Measurements from ENCODE around the gene ARPC4.

The ARPC4 gene

GRCh38 chr3:9810433-9810770 is 17.5 kb downstream of the ARPC4 start:
- TF ChIP-seq GATA2 (IDR thresholded peaks at IDR 0.05; ENCODE audit: low read depth, low read length) (no peak), GATA3 (IDR thresholded peaks at IDR 0.05; ENCODE audit: low read depth, low read length) (no peak)

GRCh38 chr3:9810846-9811245 is 18.0 kb downstream of the ARPC4 start:
- TF ChIP-seq GATA3 (IDR thresholded peaks at IDR 0.05; ENCODE audit: low read depth, low read length): no peak
- TF ChIP-seq GATA2 (IDR thresholded peaks at IDR 0.05; ENCODE audit: low read depth, low read length): no peak

GRCh38 chr3:9812870-9813483 is 20.1 kb downstream of the ARPC4 start:
- TF ChIP-seq GATA3 (IDR thresholded peaks at IDR 0.05; ENCODE audit: low read depth, low read length): no peak
- no peak for TF ChIP-seq GATA2 (IDR thresholded peaks at IDR 0.05; ENCODE audit: low read depth, low read length)

DNA sequence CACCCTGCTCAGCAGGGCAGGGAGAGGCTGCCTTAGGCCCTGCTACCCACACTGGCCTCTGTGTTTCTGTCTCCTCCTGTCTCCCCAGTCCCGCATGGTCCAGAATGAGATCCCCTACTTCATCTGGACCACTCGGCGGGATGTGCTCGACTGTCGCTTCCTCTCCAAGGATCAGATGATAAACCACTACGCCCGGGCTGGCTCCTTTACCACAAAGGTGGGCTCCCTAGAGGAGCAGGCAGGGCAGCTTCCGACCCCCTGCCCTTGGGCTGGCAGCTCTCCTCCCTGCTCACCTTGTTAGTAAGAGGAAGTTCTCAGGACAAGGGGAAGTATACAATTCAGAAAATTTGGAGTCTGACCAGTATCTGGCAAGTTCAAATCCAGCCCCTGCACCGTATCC is 23.1 kb downstream of the ARPC4 start:
- TF ChIP-seq GATA3 (IDR thresholded peaks at IDR 0.05; ENCODE audit: low read depth, low read length): no peak
- TF ChIP-seq GATA2 (IDR thresholded peaks at IDR 0.05; ENCODE audit: low read depth, low read length): no peak

DNA sequence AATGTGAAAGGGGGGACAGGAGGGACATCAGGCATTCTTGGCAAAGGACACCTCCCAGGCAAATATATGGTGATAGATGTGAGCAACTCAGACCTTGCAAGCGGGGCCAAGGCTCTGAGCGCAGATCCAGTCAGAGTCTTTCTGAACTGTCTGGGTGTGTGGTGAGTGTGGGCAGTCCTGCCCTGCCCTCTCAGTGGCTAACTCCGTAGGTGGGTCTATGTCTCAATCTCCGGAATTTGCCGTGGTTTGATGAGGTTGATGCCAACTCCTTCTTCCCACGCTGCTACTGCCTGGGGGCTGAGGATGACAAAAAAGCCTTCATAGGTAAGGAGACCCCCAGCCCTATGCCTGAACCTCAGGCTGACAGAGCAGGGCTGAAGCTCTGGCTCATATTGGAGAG is 24.6 kb downstream of the ARPC4 start:
- TF ChIP-seq GATA3 (IDR thresholded peaks at IDR 0.05; ENCODE audit: low read depth, low read length) (no peak), GATA2 (IDR thresholded peaks at IDR 0.05; ENCODE audit: low read depth, low read length) (no peak)

DNA sequence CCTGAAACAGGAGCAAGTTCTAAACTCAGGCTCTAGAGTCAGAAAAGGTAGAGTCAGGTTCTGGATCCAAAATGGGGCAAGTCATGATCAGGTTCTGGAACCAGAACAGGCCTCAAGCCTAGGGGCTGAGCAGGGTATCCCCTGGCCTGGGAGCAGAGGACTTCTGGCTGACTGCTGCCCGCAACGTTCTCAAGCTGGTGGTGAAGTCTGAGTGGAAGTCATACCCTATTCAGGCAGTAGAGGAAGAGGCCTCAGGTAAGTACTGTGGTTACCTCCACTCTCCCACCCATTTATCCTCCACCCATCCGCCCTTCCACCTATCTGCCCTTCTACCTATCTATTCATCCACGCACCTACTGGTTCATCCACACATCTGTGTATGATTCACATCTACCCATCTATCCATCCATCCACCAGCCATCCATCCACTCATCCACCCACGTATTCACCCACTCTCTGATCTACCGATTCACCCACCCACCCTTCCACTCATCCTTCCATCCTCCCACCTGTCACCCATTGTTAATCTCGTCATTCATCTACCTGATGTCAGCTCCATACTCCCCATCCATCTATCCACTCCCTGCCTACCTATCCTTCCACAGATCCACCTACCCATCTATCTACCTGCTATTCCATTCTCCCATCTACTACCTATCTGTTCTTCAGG is 25.9 kb downstream of the ARPC4 start:
- TF ChIP-seq GATA2 (IDR thresholded peaks at IDR 0.05; ENCODE audit: low read depth, low read length) (no peak), GATA3 (IDR thresholded peaks at IDR 0.05; ENCODE audit: low read depth, low read length) (no peak)

- TF ChIP-seq GATA3 (IDR thresholded peaks at IDR 0.05; ENCODE audit: low read depth, low read length) (no peak), GATA2 (IDR thresholded peaks at IDR 0.05; ENCODE audit: low read depth, low read length) (no peak)
These were observed 27.7 kb downstream of the ARPC4 start for GRCh38 chr3:9820543-9820942.

GRCh38 chr3:9820946-9821345 is 28.1 kb downstream of the ARPC4 start:
- TF ChIP-seq GATA2 (IDR thresholded peaks at IDR 0.05; ENCODE audit: low read depth, low read length) (no peak), GATA3 (IDR thresholded peaks at IDR 0.05; ENCODE audit: low read depth, low read length) (no peak)

DNA sequence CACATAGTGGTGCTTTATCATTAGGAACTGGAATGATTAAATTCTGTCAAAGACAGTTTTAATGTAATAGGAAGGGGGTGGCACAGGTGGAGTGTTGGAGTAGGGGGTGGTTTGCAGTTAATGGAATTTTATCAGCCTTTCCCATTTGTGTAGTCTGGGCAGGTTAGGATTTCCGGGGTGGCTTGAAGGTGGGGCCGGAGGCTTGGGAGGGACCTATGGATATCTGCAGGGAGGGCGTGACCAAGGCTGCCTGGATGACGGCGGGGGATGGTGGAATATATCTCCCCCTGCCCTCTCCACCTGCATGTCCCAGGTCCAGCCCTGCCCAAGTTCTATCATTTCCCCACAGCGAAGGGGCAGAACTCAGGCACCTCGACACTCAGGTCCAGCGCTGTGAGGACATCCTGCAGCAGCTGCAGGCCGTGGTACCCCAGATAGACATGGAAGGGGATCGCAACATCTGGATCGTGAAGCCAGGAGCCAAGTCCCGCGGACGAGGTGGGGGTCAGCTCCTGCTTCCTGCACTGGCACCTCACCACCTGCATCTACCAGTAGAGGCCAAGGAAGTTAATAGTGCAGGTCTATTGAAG is 32.7 kb downstream of the ARPC4 start:
- no peak for TF ChIP-seq GATA2 (IDR thresholded peaks at IDR 0.05; ENCODE audit: low read depth, low read length)
- TF ChIP-seq GATA3 (IDR thresholded peaks at IDR 0.05; ENCODE audit: low read depth, low read length): no peak

GRCh38 chr3:9826815-9827573 is 34.1 kb downstream of the ARPC4 start:
- no peak for TF ChIP-seq GATA3 (IDR thresholded peaks at IDR 0.05; ENCODE audit: low read depth, low read length)
- no peak for TF ChIP-seq GATA2 (IDR thresholded peaks at IDR 0.05; ENCODE audit: low read depth, low read length)

DNA sequence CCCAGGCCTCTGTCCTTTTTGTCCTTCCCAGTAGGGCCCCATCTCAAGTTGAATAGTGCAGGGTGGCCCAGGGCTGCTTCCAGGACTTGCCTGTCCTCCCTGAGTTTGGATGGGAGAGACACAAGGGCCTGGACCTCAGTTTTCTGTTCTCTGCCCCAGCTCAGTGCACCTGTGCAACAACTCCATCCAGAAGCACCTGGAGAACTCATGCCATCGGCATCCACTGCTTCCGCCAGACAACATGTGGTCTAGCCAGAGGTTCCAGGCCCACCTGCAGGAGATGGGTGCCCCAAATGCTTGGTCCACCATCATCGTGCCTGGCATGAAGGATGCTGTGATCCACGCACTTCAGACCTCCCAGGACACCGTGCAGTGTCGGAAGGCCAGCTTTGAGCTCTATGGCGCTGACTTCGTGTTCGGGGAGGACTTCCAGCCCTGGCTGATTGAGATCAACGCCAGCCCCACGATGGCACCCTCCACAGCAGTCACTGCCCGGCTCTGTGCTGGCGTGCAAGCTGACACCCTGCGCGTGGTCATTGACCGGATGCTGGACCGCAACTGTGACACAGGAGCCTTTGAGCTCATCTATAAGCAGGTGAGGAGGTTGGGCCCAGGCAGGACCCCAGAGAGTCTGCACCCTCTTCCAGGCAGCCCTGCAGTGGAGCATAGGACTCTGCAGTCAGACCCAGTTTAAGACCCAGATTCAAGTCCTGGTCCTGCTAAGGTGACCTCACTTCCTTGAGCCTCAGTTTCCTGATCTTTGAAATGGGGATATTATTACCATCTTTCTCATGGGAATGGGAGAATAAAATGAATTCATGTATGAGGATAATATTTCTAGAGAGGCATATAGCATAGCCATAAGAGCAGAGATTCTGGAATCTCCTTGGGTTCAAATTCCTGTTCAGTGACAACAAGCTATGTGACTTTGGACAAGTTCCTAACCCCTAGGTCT is 36.2 kb downstream of the ARPC4 start:
- no peak for TF ChIP-seq GATA2 (IDR thresholded peaks at IDR 0.05; ENCODE audit: low read depth, low read length)
- TF ChIP-seq GATA3 (IDR thresholded peaks at IDR 0.05; ENCODE audit: low read depth, low read length): no peak

DNA sequence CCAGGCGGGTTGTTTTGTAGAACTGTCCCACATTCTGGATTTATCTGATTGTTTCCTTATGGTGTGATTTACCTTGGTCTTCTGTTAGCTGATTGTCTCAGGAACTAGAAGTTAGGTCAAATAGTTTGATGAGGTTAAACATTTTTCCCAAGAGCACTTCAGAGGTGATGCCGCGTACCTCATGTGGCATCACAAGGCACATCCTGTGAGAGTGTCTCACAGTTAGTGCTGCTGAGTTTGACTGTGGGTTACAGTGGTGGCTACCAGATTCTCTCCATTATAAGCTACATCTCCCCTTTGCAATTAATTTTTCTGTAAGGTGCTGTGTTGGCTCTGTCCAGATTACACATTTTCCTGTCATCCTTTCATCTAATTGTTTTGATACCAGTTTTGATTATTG is 38.4 kb downstream of the ARPC4 start:
- no peak for TF ChIP-seq GATA3 (IDR thresholded peaks at IDR 0.05; ENCODE audit: low read depth, low read length)

- no peak for TF ChIP-seq GATA2 (IDR thresholded peaks at IDR 0.05; ENCODE audit: low read depth, low read length)
- TF ChIP-seq GATA3 (IDR thresholded peaks at IDR 0.05; ENCODE audit: low read depth, low read length): no peak
These were observed 40.2 kb downstream of the ARPC4 start for GRCh38 chr3:9833078-9833477.

Measured in SH-SY5Y (cell line).